ENCODE measurements around the gene CMPK2. TPM values are rescaled to one million over a fixed set of nuclear protein-coding genes. Genes with fewer than 3 reads are reported as not detected.

Gene CMPK2
- total and polyA plus RNA-seq, 4 donors = 6.6 to 15.3 (median 7.4) TPM

DNA sequence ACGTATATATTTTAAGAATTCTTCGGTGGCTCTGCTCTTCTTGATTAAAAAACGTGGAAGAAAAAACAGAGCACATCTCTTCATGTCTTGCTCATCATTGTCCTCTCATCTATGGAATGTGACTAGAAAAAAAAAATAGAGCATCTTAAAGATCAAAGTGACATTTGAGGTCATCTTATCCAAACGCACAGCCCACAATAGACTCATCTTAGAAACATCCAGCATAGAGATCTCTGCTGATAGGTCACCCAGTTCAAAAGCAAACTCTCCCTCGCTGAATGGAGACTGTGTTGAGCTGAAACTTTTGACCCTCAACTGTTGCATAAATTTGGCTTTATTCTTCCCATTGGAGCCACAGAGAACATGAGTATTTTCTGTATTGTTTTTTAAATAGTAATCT is 65.2 kb downstream of the CMPK2 start:
- no peaks in the 10 kb centered on the region for H3K9me3 ChIP-seq (ENCODE audit: control insufficient read depth, insufficient read depth, low read length)
- no peak overlapping the region for H3K27ac ChIP-seq (ENCODE audit: low read depth, low read length)
- no peak for DNase-seq (ENCODE audit: low read depth in 4 of 6, low spot score in 6 of 6)
- no peaks in the 10 kb centered on the region for H3K36me3 ChIP-seq (ENCODE audit: control insufficient read depth, insufficient read depth, low read length)
- no peaks in the 10 kb centered on the region for H3K27me3 ChIP-seq (ENCODE audit: control insufficient read depth, insufficient read depth, low read length)
- H3K4me1 ChIP-seq (ENCODE audit: control insufficient read depth, insufficient read depth, low read length) = no peaks in the 10 kb centered on the region
- 20% methylated on average over 1 of the region's 5 CpGs for WGBS (ENCODE audit: insufficient coverage)
- H3K4me3 ChIP-seq (ENCODE audit: low read depth, low read length) = no peak overlapping the region

Other genes starting within 250 kb of the CMPK2 start
- gene RSAD2, start 11.9 kb upstream of the CMPK2 start, total RNA-seq = 10 to 100 TPM in 1 of 2 donors, 1 to 10 TPM in 1; 6.9 to 13.9 TPM
- 1 to 10 TPM; 2.1 to 2.8 TPM for gene RSAD2, start 11.9 kb upstream of the CMPK2 start, polyA plus RNA-seq (ENCODE audit: insufficient read length in 2 of 2)
- gene RNF144A, start 51.5 kb upstream of the CMPK2 start, total RNA-seq = 10 to 100 TPM; 38.2 to 82.3 TPM
- 10 to 100 TPM; 71.1 to 94.0 TPM for gene RNF144A, start 51.5 kb upstream of the CMPK2 start, polyA plus RNA-seq (ENCODE audit: insufficient read length in 2 of 2)

All from spinal cord (tissue), 10 donors.